GM12878 (cell line): Measurements from ENCODE around the gene CAPN15. TPM values are rescaled to one million over a fixed set of nuclear protein-coding genes. Genes with fewer than 3 reads are reported as not detected.

Experiments
- ATAC-seq: fragments of 200-7000 bp; cut with Tn5 transposase; 3 replicates; pipeline ENCODE4 v1.9.1; 2020; ENCODE audit warnings: mild to moderate bottlenecking, moderate library complexity
- BruUV-seq: library from RNA; stranded (reverse); fragments of 400-500 nt; replicated peaks from 2 replicates; lab custom pipeline; 2021; lab: Mats Ljungman, UMichigan
- CTCF ChIA-PET: fragments of 300-600 bp; sonication (Branson Sonifier 250); formaldehyde crosslinking; extraction: SDS; loops from one replicate; lab custom pipeline; 2021; ENCODE audit warnings: inconsistent platforms; lab: Yijun Ruan, JAX
- POLR2A ChIA-PET: fragments of 350-600 bp; formaldehyde crosslinking; extraction: SDS; loops from one replicate; lab custom pipeline; 2021; ENCODE audit warnings: inconsistent platforms; lab: Charles Lee
- RAD21 ChIA-PET: fragments of 300-600 bp; sonication (Branson Sonifier 250); formaldehyde crosslinking; loops from one replicate; lab custom pipeline; 2023; ENCODE audit warnings: antibody characterized with exemption; ENCODE audit not compliant: unreplicated experiment; lab: Charles Lee
- SMC1A ChIA-PET: fragments of 300-600 bp; sonication (Branson Sonifier 250); formaldehyde crosslinking; loops from one replicate; lab custom pipeline; 2023; ENCODE audit not compliant: unreplicated experiment, uncharacterized antibody; lab: Charles Lee
- DNase-seq: peaks from one replicate; pipeline ENCODE4 v3.0.0-alpha.2; 2011; ENCODE audit warnings: low read depth, low spot score
- FAIRE-seq: peaks from 3 replicates; lab custom pipeline; 2011; peaks lifted over from hg19 to GRCh38; lab: Jason Lieb, UNC
- H2AFZ ChIP-seq: 2 replicates; pipeline ENCODE4 v1.6.0; 2011; ENCODE audit warnings: low read depth, low read length, control low read depth; ENCODE audit not compliant: control insufficient read depth
- H3K27ac ChIP-seq: 2 replicates; pipeline ENCODE4 v1.5.1; 2011; ENCODE audit warnings: control low read depth; ENCODE audit not compliant: control insufficient read depth, insufficient read depth
- H3K27me3 ChIP-seq, 2 experiments: replicated peaks in 1 of 2; 2 replicates each; pipeline versions ENCODE4 v1.6.0 to v1.6.1; 2011; ENCODE audit warnings: low read length in 1 of 2; ENCODE audit not compliant: control insufficient read depth in 2 of 2, insufficient read depth in 2 of 2
- H3K36me3 ChIP-seq, 2 experiments: 2 replicates each; pipeline ENCODE4 v1.5.1; 2011; ENCODE audit warnings: low read length in 1 of 2; ENCODE audit not compliant: control insufficient read depth in 2 of 2, insufficient read depth in 2 of 2
- H3K4me1 ChIP-seq: 2 replicates; pipeline ENCODE4 v1.6.1; 2011; ENCODE audit warnings: mild to moderate bottlenecking, low read length, moderate library complexity, mixed read lengths; ENCODE audit not compliant: control insufficient read depth, insufficient read depth
- H3K4me2 ChIP-seq: 2 replicates; pipeline ENCODE4 v1.6.0; 2011; ENCODE audit warnings: control low read depth; ENCODE audit not compliant: control insufficient read depth, insufficient read depth
- H3K4me3 ChIP-seq: fragments of 200-600 bp; sonication (generic); 2 replicates; pipeline ENCODE4 v1.5.1; 2016
- H3K79me2 ChIP-seq: 2 replicates; pipeline ENCODE4 v1.6.0; 2011; ENCODE audit warnings: low read length; ENCODE audit not compliant: control insufficient read depth, insufficient read depth
- H3K9ac ChIP-seq: 2 replicates; pipeline ENCODE4 v1.8.0; 2011; ENCODE audit warnings: low read length, control low read depth, mixed read lengths; ENCODE audit not compliant: control insufficient read depth, insufficient read depth
- H3K9me3 ChIP-seq: replicated peaks from 3 replicates; pipeline ENCODE4 v1.5.1; 2011; ENCODE audit warnings: mild to moderate bottlenecking, low read length; ENCODE audit not compliant: control insufficient read depth, insufficient read depth
- H4K20me1 ChIP-seq: 2 replicates; pipeline ENCODE4 v1.6.0; 2011; ENCODE audit not compliant: control insufficient read depth, insufficient read depth
- CUX1 ChIP-seq: IDR thresholded peaks from 2 replicates; pipeline ENCODE4 v1.6.1; 2012; ENCODE audit warnings: improper control_type of control experiment, low read depth, low read length; ENCODE audit not compliant: insufficient replicate concordance
- EED ChIP-seq: sonication (generic); IDR thresholded peaks from 2 replicates; pipeline ENCODE4 v1.6.1; 2016; ENCODE audit warnings: antibody characterized with exemption, low read depth
- ESRRA ChIP-seq: IDR thresholded peaks from 2 replicates; pipeline ENCODE4 v1.6.1; 2012; ENCODE audit warnings: mild to moderate bottlenecking, low read length, improper control_type of control experiment
- KAT2A ChIP-seq: conservative IDR thresholded peaks from 2 replicates; pipeline ENCODE4 v1.6.1; 2011; ENCODE audit warnings: low read depth, low read length; ENCODE audit not compliant: control insufficient read depth
- MEF2B ChIP-seq: fragments of 450-650 bp; IDR thresholded peaks from 2 replicates; pipeline ENCODE4 v1.6.1; 2018; ENCODE audit warnings: mild to moderate bottlenecking, moderate library complexity; ENCODE audit not compliant: partially characterized antibody, poor library complexity, severe bottlenecking
- MYB ChIP-seq: fragments of 150-350 bp; IDR thresholded peaks from 2 replicates; pipeline ENCODE4 v1.6.1; 2014; ENCODE audit warnings: mild to moderate bottlenecking, low read depth, low read length, borderline replicate concordance
- NFYA ChIP-seq: IDR thresholded peaks from 2 replicates; pipeline ENCODE4 v1.6.1; 2011; ENCODE audit warnings: low read depth, mild to moderate bottlenecking, low read length, improper control_type of control experiment, borderline replicate concordance
- NKRF ChIP-seq: fragments of 450-650 bp; conservative IDR thresholded peaks from 2 replicates; pipeline ENCODE4 v1.6.1; 2017; ENCODE audit warnings: mild to moderate bottlenecking, moderate library complexity
- RAD51 ChIP-seq: fragments of 450-650 bp; IDR thresholded peaks from 2 replicates; pipeline ENCODE4 v1.6.1; 2016; ENCODE audit warnings: moderate library complexity, mild to moderate bottlenecking, inconsistent platforms
- SKIL ChIP-seq: fragments of 450-650 bp; IDR thresholded peaks from 2 replicates; pipeline ENCODE4 v1.6.1; 2017; ENCODE audit warnings: mild to moderate bottlenecking, low read depth, inconsistent platforms; ENCODE audit not compliant: poor library complexity, severe bottlenecking
- SMC3 ChIP-seq: IDR thresholded peaks from 2 replicates; pipeline ENCODE4 v1.6.1; 2011; ENCODE audit warnings: low read length, improper control_type of control experiment, borderline replicate concordance
- ZNF24 ChIP-seq: fragments of 450-650 bp; IDR thresholded peaks from 2 replicates; pipeline ENCODE4 v1.6.1; 2017; ENCODE audit warnings: antibody characterized with exemption, mild to moderate bottlenecking
- WGBS: methylation state at CpG from one replicate; pipeline ENCODE4 v1.1.6; 2016; ENCODE audit warnings: low lambda C conversion rate; ENCODE audit not compliant: insufficient replicate concordance, insufficient coverage; ENCODE audit errors: missing lambda C conversion rate; 5-methylcytosine and 5-hydroxymethylcytosine counted together
- in situ Hi-C: fragments of 300-500 bp; cut with MboI; formaldehyde crosslinking; loops from 9 replicates; pipeline ENCODE4 v1.14.3; 2018; ENCODE audit warnings: mixed read lengths
- intact Hi-C: fragments of 100-400 bp; cut with micrococcal nuclease; formaldehyde crosslinking; loops from one replicate; pipeline ENCODE4 v1.14.2; 2022; ENCODE audit not compliant: unreplicated experiment
- polyA plus RNA-seq, 11 experiments: library from polyadenylated mRNA; depleted of rRNA in 4 of 11; unstranded in 6 of 11; stranded (reverse) in 5 of 11; fragments of >200 nt; fragmentation: Nextera tagmentation in 4 of 11; fragmentation: Illumina TruSeq in 1 of 11; extraction: Ambion mirVana in 4 of 11; extraction: Trizol in 1 of 11; gene quantifications; 1 replicate in 1 of 11; 2 replicates in 10 of 11; pipeline versions ENCODE4 v1.2.1 to v1.2.3, GENCODE V29; 2011 to 2016; ENCODE audit warnings: inconsistent platforms in 2 of 11, missing spikeins in 2 of 11, low read depth in 1 of 11
- total RNA-seq, 4 experiments: library from RNA; depleted of rRNA in 3 of 4; stranded (reverse); fragments of >200 nt in 3 of 4; fragmentation: Illumina TruSeq in 1 of 4; extraction: Trizol in 1 of 4; gene quantifications; 2 replicates each; pipeline versions ENCODE4 v1.2.1 to v1.2.3, GENCODE V29; 2013 to 2021

Gene CAPN15
- total and polyA plus RNA-seq, 10 of the 15 experiments (the other 5 are each of a cell fraction or from before 2014, with no cell fraction given), result 0.40 to 78.5 (median 8.3) TPM

- TF ChIP-seq SKIL (no peak), MYB (no peak), RAD51 (no peak)
Observed at GRCh38 chr16:490768-491167, 36.7 kb upstream of the CAPN15 start (continued).

- 56% methylated on average over 19 of the region's 19 CpGs for WGBS
Observed at GRCh38 chr16:491220-491919, 36.1 kb upstream of the CAPN15 start.

More at GRCh38 chr16:491220-491919, 36.1 kb upstream of the CAPN15 start:
- H3K9me3 ChIP-seq, result no peaks in the 10 kb centered on the region
- peaks cover 0 to 4% of the 10 kb centered on the region in 2 experiments; a peak in 3 of 4 replicates for H3K36me3 ChIP-seq
- in situ Hi-C loops (no loop called here), intact Hi-C loops (loop anchor here (10.0 kb wide), 1 partner anchor 97 kb away; the partner anchor contains the start of gene NME4)
- ChIA-PET CTCF (no interaction called here), SMC1A (no interaction called here), RAD21 (no interaction called here), POLR2A (no interaction called here)
- H4K20me1 ChIP-seq, result no peaks in the 10 kb centered on the region
- H3K27me3 ChIP-seq, result no peaks in the 10 kb centered on the region
- H3K79me2 ChIP-seq, result no peaks in the 10 kb centered on the region
- no peak overlapping the region for H3K9ac ChIP-seq
- no peak overlapping the region for H2AFZ ChIP-seq
- H3K4me1 ChIP-seq, result no peaks in the 10 kb centered on the region
- TF ChIP-seq EED, result no peak
- TF ChIP-seq MEF2B, result no peak
- no peak for TF ChIP-seq ZNF24
- TF ChIP-seq KAT2A, result no peak
- no peak for TF ChIP-seq NFYA
- TF ChIP-seq CUX1, result no peak
- TF ChIP-seq SMC3, result no peak
- no peak for TF ChIP-seq NKRF
- TF ChIP-seq ESRRA, result no peak
- no peak for DNase-seq
- ATAC-seq, result no peak
- H3K27ac ChIP-seq, result no peak overlapping the region
- no TSS peak for BruUV-seq
- H3K4me2 ChIP-seq, result no peak overlapping the region
- no peak overlapping the region for H3K4me3 ChIP-seq
- no peak for FAIRE-seq
